HG03520 (cell line): ENCODE data around the gene VPS37D.
"Not testable (repeated sequence)": the region's sequence is repeated elsewhere in the genome, so short reads cannot be mapped to it uniquely, and the experiment has no call there.

Source experiments
- ATAC-seq: cut with Tn5 transposase; IDR thresholded peaks from one replicate; pipeline ENCODE4 v1.9.1; 2021; ENCODE audit warnings: mild to moderate bottlenecking, moderate library complexity; ENCODE audit not compliant: unreplicated experiment

The VPS37D gene

GRCh38 chr7:73646785-73647724, 20.6 kb upstream of the VPS37D start:
- ATAC-seq = no peak

DNA sequence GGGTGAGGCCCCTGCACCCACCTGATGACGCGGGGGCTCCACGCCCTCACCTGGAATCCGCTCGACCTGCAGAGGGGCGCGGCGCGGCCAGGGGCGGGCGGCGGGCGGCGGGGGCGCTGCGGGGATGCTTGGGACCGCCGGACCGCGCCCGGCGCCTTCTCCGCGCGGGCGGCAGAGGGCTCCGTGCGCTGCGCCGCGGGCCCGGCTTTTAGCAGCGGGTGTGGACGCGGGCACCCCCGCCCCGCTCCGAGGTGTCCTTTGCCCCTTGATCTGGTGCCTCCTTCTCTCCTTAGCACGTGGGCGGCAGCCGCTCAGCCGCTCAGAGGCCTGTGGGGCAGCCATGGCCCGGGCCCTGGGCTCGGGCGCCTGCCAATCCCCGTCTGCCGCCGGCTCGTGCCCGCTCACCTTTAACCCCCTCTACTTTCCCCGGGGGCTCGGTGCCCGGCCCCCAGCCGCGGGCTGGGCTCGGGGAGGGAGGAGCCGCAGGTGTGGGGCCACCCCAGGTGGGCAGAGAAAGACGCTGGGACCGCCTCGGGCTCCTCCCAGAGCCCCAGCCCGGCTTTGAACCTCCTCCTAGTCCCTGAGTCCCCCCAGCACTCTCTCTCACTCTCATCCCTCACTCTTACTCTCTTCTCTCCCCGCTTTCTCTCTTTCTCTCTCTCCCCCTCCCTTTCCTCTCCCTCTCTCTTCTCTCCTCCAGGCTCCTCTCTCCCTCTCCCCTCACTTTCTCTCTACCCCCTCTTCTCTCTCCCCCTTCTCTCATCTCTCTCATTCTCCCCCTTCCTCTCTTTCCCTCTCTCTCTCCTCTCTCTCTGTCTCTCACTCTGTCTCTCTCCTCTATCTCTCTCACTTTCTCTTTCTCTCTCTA, 19.7 kb upstream of the VPS37D start:
- no peak for ATAC-seq

- no peak for ATAC-seq
Observed at GRCh38 chr7:73648593-73649332, 18.9 kb upstream of the VPS37D start.

DNA sequence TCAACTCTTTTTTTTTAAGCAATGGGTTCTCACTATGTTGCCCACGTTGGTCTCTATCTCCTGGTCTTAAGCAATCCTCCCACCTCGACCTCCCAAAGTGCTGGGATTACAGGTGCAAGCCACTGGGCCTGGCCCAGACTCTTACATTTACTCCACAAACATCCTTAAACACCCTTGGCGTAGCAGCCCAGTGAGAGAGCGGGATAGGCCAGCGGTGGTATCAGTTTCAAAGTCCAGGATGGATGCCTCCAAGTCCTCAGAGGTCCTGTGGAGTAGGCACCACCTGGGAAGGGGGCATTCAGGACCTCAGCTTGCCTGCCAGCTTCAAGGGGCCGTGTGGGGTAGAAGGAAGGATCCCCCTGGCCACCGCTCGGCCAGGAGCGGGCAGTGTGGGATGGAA, 18.1 kb upstream of the VPS37D start:
- ATAC-seq = no peak

- ATAC-seq = no peak
Observed at GRCh38 chr7:73650524-73650923, 17.1 kb upstream of the VPS37D start.

- no peak for ATAC-seq
Observed at GRCh38 chr7:73652541-73652949, 15.1 kb upstream of the VPS37D start.

DNA sequence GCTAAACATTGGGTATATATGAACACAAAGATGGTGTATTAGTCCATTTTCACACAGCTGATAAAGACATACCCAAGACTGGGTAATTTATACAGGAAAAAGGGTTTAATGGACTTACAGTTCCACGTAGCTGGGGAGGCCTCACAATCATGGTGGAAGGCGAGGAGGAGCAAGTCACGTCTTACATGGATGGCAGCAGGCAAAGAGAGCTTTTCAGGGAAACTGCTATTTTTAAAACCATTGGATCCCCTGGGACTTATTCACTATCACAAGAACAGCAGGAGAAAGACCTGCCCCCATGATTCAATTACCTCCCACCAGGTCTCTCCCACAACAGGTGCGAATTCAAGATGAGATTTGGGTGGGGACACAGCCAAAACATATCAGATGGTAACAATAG, 12.3 kb upstream of the VPS37D start:
- not testable (repeated sequence) for ATAC-seq

DNA sequence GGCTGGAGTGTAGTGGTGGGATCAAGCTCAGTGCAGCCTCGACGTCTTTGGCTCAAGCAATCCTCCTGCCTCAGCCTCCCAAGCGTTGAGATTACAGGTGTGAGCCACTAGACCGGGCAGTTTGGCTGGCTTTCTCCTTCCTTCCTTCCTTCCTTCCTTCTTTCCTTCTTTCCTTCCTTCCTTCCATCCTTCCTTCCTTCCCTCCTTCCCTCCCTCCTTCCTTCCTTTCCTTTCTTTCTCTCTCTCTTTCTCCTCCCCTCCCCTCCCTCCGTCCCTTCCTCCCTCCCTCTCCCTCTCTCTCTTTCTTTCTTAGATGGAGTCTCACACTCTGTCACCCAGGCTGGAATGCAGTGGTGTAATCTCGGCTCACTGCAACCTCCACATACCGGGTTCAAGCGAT, 7.6 kb upstream of the VPS37D start:
- ATAC-seq = no peak

DNA sequence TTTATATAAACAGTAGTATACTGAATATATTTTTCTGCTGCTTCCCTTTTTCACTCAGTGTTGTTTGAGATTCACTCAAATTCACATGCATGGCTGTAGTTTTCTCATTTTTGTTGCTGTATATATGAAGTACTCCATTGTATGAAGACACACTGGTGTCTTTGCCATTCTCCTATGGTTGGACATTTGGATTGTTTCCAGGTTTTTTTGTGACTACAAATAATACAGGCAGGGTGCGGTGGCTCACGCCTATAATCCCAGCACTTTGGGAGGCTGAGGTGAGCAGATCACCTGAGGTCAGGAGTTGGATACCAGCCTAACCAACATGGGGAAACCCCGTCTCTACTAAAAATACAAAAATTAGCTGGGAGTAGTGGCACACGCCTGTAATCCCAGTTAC, 7.0 kb upstream of the VPS37D start:
- not testable (repeated sequence) for ATAC-seq

GRCh38 chr7:73663033-73663432, 4.6 kb upstream of the VPS37D start:
- no peak for ATAC-seq

- no peak for ATAC-seq
Observed at GRCh38 chr7:73668103-73668885, 663 bp downstream of the VPS37D start.

DNA sequence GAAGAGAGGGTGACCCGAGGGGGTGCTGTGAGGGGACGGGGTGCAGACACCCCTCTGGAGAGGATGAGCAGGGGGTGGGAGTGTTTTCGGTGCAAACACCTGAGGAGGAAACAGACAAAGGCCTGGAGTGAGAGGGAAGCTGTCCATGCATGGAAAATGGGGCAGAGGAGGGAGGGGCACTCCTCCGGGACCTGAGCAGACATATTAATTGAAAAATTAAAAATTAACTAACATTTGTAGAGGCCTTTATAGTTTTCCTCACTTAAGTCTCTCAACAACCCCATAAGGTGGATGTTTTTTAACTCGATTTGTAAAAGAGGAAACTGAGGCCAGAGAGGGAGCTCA, 1.2 kb downstream of the VPS37D start:
- no peak for ATAC-seq

DNA sequence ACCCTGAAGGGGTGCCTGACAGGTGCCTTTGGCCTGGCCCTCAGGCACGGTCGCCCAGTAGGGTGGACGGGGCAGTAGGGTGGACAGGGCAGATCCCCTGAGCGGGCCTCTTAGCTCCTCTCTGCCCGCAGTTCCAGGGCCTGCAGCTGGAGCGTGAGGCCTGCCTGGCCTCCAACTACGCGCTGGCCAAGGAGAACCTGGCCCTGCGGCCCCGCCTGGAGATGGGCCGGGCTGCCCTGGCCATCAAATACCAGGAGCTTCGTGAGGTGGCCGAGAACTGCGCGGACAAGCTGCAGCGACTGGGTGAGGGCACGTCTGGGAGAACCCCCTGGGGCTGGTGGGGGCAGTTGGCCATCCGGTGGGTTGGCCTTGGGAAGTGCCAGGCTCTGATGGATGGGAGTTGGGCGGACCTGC, 1.7 kb downstream of the VPS37D start:
- no peak for ATAC-seq

GRCh38 chr7:73669858-73670385, 2.3 kb downstream of the VPS37D start:
- ATAC-seq = no peak

DNA sequence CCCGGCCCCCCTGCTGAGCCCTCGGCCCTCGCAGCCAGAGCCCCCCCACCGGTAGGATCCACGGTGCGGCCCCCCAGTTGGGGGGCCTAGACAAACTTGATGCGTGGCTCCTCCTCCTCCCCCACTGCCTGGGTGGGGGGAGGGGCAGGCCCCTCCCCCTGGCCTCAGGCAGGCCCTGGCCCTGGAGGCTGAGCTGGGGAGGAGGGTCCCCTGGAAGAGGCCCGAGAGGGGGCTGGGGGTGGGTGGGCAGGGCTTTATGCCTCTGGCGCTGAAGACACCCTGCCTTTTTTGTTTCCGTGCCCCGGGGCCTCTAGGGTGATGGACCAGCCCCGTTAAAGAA, 3.7 kb downstream of the VPS37D start:
- ATAC-seq = no peak

DNA sequence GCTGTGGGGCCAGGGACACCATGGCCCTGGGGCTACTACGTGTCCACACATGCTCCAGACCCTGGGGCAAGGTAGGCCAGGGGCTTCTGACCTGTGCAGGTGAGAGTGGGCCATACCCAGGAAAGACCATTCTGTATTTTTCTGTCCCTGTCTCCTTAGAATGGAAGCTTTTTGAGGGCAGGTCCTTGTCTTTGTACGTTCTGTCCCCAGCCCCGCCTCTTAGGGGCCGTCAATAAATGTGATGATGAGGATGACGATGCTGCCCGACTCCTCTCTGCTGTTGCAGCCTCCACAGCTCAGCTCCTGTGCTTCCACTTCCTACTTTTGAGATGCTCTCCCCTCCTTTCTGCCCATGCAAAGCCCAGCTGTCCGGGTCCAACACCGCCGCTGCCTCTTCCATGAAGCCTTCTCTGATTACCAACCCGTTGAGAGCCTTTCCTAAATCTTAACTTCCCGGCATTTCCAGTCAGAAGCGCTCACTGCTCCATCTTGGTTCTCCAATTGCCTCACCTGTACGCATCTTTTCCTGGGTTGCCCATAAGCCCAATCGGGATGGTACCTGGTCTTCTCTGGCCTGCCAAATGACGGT, 4.3 kb downstream of the VPS37D start:
- no peak for ATAC-seq

GRCh38 chr7:73674468-73675124, 7.0 kb downstream of the VPS37D start:
- ATAC-seq = no peak

DNA sequence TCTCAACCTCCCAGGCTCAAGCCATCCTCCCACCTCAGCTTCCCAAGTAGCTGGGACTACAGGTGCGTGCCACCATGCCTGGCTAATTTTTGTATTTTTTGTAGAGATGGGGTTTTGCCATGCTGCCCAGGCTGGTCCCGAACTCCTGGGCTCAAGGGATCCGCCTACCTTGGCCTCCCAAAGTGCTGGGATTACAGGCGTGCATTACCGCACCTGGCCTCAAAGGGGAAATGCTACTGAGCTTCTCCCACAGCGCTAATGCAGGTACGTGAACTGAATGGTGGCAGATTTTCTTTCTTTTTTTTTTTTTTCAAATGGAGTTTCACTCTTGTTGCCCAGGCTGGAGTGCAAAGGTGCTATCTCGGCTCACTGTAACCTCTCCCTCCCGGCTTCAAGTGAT, 8.4 kb downstream of the VPS37D start:
- not testable (repeated sequence) for ATAC-seq

DNA sequence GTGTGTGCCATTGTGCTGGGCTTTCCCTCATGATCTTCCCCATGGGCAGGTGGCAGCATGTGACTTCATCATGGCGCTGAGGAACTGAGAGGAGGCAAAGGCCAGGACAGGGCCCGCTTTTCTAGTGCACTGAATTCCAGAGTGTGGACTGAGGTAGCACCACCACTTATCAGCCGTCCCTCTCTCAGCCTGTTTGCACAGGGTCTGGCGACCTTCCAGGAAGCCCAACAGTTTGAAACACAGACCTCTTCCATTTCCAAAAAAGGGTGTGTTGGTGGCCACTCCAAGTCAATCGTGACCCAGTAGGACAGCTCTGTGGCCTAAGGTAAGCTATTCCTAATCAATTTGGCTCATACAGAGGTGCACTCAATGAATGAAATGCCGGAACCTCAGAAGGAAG, 11.2 kb downstream of the VPS37D start:
- ATAC-seq = no peak
